ENCODE measurements around the gene NOM1.
"Not testable (repeated sequence)": the region's sequence is repeated elsewhere in the genome, so short reads cannot be mapped to it uniquely, and the experiment has no call there.

The NOM1 gene

DNA sequence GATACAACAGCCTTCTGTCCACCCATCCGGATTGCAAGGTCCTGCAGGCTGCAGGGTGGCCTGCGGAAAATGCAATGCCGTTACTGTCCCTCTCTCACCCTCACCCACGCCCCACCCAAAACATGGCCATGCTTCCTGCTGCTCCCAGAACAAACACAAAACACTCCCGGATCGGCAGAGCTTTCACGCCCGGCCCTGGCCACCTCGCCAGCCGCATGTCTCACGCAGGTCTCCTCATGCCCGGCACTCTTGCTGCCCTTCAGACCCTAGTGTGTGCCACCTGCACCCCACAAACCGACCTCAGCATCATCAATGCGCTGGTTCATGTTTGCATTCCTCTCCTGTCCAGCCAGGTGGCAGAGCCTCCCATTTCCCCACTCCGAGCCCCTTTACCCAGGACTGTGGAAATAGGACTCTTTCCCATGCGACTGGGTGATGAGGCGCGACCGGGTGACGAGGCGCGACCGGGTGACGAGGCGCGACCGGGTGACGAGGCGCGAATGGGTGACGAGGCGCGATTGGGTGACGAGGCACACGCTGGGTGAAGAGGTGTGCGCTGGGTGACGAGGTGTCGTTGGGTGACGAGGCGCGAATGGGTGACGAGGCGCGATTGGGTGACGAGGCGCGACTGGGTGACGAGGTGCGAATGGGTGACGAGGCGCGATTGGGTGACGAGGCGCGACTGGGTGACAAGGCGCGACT is 8.9 kb upstream of the NOM1 start:
- DNase-seq: no peak

DNA sequence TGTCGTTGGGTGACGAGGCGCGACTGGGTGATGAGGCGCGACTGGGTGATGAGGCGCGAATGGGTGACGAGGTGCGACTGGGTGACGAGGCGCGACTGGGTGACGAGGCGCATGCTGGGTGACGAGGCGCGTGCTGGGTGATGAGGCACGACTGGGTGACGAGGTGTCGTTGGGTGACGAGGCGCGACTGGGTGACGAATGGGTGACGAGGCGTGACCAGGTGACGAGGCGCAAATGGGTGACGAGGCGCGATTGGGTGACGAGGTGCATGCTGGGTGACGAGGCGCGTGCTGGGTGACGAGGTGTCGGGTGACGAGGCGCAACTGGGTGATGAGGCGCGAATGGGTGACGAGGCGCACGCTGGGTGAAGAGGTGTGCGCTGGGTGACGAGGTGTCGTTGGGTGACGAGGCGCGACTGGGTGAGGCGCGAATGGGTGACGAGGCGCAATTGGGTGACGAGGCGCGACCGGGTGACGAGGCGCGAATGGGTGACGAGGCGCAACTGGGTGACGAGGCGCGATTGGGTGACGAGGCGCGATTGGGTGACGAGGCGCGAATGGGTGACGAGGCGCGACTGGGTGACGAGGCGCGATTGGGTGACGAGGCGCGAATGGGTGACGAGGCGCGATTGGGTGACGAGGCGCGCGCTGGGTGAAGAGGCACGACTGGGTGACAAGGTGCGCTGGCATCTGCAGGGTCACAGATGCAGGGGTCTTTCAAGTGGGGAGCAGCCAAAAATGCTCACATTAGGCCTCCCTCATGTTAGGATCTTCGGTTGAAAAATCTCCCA is 7.9 kb upstream of the NOM1 start:
- DNase-seq: no peak

DNA sequence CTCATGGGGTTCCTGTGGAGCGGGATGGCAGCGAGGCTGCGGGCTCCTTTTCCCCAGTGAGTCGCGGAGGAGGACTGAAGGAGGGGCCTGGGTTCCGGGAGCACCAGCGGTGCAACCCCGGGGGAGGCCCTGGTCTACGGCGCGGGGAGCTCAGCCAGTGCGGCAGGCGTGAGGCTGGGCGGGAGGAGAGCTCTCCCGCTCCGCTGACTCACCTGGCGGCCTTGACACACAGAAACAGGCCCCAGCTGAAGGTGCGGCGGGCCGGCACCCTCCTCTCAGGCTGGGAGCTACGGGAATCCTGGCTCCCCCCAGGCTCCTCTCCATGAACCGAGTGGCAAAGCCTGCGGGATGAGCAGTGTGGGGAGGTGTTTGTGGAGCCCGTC is 6.8 kb upstream of the NOM1 start:
- no peak for DNase-seq

DNA sequence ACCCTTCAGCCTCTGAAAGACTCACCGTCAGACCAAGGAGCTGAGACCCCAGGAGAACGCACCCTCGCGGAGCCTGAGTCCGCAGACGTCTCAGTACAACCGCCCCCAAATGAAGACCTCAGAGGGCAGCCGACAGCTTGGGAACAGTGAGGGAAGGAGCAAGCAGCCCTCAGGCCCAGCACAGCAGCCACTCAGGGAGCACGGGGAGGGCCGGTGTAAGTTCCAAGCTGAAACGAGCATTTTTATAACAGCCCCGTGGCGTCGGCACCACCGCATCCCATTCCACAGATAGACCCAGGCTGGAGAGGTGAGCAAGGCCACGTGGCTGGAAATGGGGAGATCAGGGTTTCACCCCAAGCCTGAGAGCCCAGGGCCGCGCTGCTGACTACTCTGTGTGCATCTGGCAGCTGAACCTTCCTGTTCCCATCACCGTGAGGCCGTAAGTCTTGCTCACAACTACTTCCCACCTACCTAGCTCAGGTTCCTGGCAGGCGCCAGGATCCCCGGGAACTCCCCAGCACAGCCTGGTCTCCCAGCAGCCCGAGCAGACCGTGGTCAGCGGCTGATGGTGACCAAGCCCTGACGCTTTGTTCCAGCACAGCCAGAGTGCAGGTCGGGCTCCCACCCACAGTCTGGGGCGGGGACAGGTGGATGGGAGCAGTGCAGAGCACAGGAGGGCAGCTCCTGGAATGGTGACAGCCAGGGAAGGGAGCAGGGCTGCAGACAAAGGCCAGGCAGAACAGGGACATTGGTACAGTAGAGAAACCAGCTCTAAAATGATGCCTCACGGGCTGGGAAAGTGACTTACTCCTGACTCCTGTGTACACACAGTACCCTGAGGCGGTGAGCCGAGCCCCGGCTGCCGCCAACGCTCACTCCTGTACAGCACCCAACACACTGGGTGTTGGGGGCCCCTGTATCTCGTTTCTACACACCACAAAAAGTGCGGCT is 6.1 kb upstream of the NOM1 start:
- DNase-seq: peak in 1 of 14 donors; percentile 37

DNA sequence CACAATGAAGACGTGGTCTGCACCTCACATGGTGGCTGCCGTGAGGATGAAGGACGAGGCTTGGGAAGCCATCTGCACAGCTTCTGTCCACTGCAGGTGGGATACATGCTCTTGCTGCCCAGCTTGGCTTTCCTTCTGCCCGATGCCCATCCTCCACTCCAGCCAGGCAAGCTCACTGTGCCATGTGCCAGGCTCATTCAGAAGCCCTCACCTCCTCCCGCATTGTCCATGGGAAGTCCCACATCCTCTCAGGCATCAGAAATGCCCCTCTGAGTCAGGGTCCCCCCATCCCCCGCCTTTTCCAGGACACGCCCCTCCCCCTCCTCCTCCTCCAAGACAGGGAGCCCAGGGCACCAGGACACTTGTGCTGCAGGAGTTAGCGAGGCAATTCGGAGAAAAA is 4.6 kb upstream of the NOM1 start:
- DNase-seq: no peak

DNA sequence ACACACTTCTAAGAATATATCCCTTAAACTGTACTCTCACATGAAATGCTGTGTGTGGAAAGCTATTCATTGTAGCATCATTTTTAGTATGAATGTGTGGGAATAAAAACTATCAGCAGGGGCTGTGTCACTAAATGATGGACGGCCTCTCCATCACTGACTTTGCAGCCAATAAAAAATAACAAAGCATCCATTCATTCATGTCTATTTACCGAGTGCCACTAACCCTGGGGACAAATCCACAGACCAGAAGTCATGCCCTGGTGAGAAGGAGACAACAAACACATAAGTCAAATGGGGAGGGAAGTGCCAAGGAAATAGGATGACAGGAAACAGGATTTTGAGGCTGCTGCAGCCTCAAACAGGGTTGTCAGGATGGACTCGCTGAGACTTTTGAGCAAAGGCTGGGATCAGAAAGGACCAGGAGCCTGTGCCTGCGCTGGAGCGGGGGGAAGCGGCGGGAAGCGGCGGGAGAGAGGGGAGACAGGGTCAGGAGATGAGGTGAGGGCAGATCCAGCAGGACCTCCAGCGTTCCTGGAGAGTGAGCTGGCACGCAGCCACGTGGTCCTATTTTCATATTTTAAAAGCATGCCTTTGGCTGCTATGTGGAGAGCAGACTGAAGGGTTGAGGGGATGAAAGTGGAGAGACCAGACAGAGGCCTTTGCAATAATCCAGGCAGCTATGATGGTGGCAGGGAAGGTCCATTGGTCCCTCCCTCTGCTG is 2.2 kb upstream of the NOM1 start:
- peak in 5 of 14 donors; percentile 4 to 41 (median 12) for DNase-seq

DNA sequence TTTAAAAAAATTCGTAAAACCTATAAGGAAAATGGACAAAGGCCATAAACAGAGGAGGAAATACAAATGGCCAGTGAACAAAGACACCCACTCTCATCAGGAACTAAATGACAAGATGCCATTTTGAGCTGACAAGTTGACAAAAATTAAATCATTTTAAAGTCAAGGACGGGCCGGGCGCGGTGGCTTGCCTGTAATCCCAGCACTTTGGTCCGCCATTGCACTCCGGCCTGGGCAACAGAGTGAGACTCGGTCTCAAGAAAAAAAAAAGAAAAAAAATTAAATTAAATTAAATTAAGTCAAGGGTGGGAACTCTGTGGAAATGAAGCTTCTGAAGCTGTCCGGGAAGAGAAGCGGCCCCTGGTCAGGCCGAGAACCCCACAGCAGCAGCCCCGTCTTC is 1.2 kb upstream of the NOM1 start:
- DNase-seq: no peak

DNA sequence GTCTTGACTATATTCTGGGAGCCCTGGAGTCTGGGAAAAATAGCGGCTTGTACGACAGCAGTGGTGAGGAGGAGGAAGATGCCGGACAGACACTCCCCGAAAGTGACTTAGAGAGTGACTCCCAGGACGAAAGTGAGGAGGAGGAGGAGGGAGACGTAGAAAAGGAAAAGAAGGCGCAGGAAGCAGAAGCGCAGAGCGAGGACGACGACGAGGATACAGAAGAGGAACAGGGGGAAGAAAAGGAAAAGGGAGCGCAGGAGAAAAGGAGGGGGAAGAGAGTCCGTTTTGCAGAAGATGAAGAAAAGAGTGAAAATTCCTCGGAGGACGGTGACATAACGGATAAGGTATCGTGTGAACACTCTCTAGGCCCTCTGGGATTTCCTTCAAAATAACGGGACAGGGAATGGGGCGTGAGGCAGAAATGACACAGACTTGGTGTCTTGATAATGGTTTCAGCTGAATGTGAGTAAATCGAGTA is 908 bp downstream of the NOM1 start:
- DNase-seq: no peak

DNA sequence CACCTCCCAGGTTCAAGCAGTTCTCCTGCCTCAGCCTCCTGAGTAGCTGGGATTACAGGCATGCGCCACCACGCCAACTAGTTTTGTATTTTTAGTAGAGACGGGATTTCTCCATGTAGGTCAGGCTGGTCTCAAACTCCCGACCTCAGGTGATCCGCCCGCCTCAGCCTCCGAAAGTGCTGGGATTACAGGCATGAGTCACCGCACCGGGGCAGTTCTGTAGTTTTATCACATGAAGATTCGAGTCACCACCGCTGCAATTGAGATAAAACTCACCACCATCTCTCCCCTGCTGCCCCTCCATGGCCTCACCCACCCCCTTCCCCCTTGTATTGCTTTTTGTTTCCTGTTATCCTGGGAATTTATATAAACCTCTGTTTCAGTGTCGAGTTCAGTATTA is 3.7 kb downstream of the NOM1 start:
- DNase-seq: not testable (repeated sequence)

DNA sequence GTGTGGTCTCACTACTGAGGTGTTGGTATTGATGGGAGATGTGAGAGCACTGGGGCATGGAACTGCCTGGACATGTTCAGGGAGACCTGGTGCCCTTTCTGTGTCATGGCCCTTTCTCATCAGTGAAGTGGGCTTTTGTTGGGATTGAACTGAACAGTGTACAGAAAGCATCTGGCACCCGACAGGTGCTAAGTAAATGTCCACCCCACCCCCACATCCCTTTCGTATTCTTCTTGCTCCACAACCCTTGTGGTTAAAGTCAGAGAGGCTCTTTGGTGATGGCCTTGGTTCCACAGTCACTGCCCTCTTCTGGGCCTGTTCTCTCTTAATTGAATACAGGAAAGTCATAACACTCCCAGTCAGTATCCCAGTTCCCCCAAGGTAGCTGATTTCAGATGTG is 5.4 kb downstream of the NOM1 start:
- no peak for DNase-seq

DNA sequence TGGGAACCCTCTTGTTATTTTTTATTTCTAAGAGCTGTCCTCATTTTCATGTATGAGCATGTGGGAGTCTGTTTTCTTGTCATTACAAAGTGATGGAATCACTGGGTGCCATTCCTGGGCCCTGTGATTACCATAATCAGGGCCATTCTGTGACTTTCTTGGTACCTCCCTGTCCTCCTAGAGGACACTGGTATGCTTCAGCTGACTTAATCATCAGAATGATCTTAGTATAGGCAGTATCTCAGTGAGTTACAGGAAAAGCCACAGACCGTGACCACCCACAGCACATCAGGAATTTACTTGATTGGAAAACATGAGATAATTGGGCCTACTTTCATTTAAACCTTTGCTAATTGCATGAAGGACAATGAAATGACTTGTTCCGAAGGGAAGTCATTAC is 7.2 kb downstream of the NOM1 start:
- no peak for DNase-seq

DNA sequence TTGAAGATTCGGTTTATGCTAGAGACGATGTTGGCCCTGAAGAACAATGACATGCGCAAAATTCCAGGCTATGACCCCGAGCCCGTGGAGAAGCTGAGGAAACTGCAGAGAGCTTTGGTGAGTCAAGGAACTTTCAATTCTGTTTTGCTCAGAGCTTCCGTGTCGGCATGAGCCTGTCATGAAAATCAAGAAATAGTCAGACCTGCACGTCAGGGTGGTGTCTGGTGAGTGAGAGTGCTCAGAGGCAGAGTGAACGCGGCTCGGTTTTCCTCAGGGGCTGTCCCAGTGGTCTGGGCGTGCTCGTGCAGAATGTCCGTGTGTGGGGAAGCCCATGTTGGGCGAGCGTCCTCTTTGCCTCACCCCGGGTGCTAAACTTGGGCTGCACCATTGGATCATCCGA is 12.6 kb downstream of the NOM1 start:
- no peak for DNase-seq

DNA sequence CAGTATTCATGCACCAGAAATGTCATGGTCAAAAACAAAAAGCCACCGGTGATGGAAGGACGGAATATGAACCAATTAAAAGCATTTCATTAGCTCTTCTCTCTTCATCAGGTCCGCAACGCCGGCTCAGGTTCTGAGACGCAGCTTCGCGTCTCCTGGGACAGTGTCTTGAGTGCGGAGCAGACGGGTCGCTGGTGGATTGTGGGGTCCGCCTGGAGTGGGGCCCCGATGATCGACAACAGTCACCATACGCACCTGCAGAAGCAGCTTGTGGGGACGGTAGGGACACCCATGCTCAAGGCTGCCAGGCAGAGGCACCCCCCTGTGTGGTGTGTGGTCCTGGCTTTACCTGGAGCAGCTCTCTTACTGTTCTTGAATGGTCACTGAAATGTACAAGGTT is 13.4 kb downstream of the NOM1 start:
- no peak for DNase-seq

DNA sequence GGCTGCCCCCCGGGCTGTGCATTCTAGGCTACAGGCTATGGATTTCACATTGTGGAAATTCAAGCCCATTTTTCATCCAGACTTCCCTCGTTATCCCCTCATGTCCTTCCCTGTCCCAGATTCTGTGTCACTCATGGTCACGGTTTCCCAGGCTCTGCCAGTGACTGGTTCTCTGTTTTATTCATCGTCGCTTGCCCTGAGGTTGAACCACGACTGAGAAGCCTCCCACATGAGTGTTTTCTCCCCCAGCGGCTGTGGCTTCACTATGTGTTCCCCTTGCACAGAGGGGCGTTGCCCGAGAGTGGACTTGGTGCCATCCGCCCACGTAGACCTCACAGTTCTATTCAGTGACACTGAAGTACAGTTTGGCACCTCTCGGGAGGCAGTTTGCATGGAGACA is 14.0 kb downstream of the NOM1 start:
- DNase-seq: no peak

DNA sequence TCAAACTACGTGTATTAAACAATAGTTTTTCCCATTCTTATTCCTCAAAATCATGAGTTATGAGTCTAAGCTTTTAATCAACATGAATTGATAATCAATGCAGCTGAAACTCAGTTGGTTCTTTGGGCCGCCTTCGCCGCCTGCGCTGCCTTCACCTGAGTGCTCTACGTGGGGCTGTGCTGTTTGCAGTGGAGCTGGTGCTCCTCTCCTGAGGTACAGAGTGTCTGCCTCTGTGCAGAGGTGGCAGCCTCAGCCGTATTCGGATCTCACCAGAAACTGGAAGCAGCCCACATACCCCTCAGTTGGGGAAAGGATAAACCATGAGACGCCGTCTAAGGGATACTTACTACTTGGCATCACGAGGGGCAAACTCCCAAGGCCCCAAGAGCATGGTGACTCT is 15.5 kb downstream of the NOM1 start:
- no peak for DNase-seq

DNA sequence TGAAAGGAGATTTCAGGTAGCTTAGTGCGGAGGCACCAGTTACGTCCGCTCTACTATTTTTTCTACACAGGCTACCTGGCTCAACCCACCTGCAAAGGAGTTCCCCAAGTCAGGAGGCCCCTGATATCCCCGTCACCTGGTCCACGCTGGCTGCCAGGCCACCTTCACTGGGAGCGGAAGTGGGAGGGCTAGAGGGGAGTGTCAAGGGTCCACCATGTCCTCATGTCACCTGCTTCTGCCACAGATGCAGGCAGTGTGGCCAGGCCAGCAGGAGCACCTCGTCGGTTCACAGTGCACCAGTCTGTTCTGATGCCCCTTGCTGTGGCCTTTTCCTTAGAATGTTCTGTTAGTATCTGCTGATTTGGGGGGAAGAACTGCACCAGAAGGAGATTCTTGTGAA is 16.9 kb downstream of the NOM1 start:
- DNase-seq: no peak

DNA sequence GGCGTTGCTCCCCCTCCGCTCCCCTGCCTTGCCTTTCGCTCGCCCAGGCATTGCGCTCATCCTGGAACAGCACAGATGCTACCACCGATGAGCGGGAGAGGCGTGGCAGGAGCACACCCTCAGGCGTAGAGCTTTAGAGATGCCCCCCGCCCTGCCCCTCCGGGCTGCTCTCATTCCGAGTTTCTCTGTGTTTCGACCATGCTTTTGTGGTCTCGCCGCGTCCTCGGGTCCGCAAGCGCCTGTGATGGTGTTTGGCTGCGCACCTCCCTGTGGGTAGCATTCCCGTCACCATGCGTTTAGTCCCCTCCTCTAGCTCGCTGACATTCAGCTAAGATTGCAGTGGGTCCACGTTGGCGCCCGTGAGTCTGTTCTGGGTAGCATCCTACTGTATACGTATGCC is 18.7 kb downstream of the NOM1 start:
- DNase-seq: no peak

DNA sequence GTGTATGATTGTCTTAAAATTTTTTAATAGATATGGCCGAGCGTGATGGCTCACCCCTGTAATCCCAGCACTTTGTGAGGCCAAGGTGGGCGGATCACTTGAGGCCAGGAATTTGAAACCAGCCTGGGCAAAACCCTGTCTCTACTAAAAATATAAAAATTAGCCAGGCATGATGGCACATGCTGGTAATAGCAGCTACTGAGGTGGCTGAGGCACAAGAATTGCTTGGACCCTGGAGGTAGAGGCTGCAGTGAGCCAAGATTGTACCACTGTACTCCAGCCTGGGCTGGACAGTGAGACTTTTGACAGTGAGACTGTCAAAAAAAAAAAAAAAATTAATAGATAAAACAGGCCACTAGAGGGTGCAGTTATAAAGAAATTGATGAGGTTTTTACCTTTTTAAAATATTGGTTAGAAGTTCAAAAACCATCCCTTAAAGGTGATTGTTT is 20.5 kb downstream of the NOM1 start:
- DNase-seq: no peak

DNA sequence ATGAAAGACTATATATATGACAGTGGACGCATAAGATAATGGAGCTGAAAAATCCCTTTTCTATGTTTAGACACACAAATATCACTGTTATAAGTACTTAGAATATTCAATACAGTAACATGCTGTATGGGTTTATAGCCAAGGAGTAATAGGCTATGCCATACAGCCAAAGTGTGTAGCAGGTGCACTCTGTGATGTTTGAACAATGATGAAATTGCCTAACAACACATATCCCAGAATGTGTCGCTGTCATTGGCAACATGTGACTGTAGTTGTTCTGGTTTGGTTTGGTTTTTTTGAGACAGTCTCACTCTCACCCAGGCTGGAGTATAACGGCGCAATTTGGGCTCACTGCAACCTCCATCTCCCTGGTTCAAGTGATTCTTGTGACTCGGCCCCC is 26.1 kb downstream of the NOM1 start:
- no peak for DNase-seq

DNA sequence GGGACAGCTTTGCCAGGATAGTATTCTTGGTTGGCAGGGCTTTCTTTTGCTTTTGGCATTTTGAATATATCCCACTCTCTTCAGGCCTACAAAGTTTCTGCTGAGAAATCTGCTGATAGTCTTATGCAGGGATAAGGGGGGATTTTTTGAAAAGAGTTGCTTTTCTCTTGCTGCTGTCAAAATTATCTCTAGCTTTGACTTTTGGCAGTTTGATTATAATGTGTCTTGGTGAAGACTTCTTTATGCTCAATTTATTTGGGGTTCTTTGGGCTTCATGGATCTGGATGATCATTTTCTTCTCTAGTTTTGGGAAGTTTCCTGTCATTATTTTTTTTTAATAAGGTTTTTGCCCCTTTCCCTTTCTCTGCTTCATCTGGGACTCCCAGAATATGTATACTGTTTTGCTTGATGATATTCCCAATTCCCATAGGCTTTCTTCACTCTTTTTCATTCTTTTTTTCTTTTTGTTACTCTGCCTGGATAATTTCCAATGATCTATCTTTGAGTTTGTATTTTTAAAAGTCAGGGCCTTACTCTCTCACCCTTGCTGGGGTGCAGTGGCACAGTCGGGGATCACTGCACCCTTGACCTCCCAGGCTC is 29.6 kb downstream of the NOM1 start:
- no peak for DNase-seq

DNA sequence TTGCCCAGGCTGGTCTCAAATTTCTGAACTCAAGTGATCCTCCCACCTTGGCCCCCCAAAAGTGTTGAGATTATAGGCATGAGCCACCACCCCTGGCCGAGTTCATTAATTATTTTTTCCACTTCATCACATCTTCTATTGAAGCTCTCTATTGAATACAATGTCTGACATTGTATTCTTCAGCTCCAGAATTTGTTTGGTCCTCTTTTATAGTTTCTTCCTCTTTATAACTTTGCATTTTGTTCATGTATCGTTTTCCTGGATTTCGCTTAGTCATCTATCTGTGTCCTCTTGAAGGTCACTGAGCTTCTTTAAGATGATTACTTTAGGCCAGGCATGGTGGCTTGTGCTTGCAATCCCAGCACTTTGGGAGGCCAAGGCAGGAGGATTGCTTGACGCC is 30.2 kb downstream of the NOM1 start:
- no peak for DNase-seq
